Measurements from ENCODE around the gene PEX11A.

The PEX11A gene

DNA sequence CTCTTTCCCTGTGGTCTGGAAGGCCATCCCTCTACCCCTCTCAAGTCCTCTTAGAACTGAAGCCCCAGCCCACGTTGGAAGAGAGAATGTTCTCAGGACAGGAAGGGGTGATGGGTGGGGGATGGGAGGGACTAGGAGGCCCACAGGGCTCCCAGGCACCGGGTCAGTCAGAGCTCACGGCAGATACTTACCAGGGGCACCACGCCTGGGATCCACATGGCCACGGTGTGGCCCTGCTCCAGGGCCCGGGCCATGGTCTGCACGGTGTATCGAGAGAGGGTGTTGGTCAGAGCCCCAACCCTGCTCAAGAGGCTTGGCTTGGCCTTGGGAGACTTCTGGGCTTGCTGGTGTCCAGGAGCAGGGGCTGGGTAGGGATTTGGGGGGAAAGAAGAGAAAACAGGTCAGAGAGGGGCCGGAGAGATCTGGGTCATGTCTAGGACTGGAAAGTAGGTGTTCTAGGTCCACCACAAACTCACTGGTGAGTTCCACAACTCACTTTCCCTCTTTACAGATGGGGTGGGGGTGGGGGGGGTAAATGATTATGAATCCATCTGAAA, 21.2 kb downstream of the PEX11A start:
- Histone ChIP-seq H3K4me3 (ENCODE audit: insufficient read length, low read depth) (no peak overlapping the region), H3K27me3 (ENCODE audit: insufficient read depth, insufficient read length) (peaks cover 19% of the 10 kb centered on the region), H3K9ac (ENCODE audit: insufficient read length, low read depth) (no peak overlapping the region), H3K9me3 (ENCODE audit: insufficient read depth, low read length) (no peaks in the 10 kb centered on the region), H3K4me1 (ENCODE audit: insufficient read depth, insufficient read length) (peaks cover 7% of the 10 kb centered on the region), H3K36me3 (ENCODE audit: insufficient read depth, insufficient read length, low read length) (no peaks in the 10 kb centered on the region)
- DNase-seq (ENCODE audit: low read depth, low spot score) = no peak
- no peak for TF ChIP-seq ZNF274 (IDR thresholded peaks at IDR 0.05; ENCODE audit: low read depth, low read length)
- no peak for TF ChIP-seq SUZ12 (IDR thresholded peaks at IDR 0.05; ENCODE audit: extremely low read depth, insufficient read depth, insufficient read length)
- TF ChIP-seq YY1 (IDR thresholded peaks at IDR 0.05; ENCODE audit: insufficient read depth, insufficient read length) = no peak

DNA sequence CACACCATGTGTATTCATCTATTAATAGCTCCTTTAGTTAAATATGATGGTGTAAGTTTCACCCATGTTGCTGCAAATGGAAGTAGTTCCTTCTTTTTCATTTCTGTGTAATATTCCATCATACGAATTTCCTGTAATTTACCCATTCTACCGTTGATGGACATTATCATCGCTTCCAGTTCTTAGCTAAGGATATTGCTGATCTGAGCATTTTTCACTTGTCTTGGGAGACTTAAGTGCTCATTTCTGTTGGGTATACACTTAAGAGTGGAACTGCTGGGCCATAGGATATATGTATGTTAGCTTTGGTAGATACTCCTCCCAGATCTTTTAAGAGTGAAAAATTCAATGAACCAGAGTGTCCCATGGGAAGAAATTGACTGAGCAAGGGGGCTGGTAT, 22.4 kb downstream of the PEX11A start:
- peaks cover 21% of the 10 kb centered on the region for H3K27me3 ChIP-seq (ENCODE audit: insufficient read depth, insufficient read length)
- TF ChIP-seq YY1 (IDR thresholded peaks at IDR 0.05; ENCODE audit: insufficient read depth, insufficient read length) (no peak), ZNF274 (IDR thresholded peaks at IDR 0.05; ENCODE audit: low read depth, low read length) (no peak), SUZ12 (IDR thresholded peaks at IDR 0.05; ENCODE audit: extremely low read depth, insufficient read depth, insufficient read length) (no peak)
- H3K9me3 ChIP-seq (ENCODE audit: insufficient read depth, low read length) = no peaks in the 10 kb centered on the region
- H3K4me1 ChIP-seq (ENCODE audit: insufficient read depth, insufficient read length) = peaks cover 7% of the 10 kb centered on the region
- H3K36me3 ChIP-seq (ENCODE audit: insufficient read depth, insufficient read length, low read length) = no peaks in the 10 kb centered on the region
- no peak overlapping the region for H3K9ac ChIP-seq (ENCODE audit: insufficient read length, low read depth)
- DNase-seq (ENCODE audit: low read depth, low spot score) = no peak
- H3K4me3 ChIP-seq (ENCODE audit: insufficient read length, low read depth) = no peak overlapping the region

GRCh38 chr15:89667706-89667960, 22.9 kb downstream of the PEX11A start:
- TF ChIP-seq YY1 (IDR thresholded peaks at IDR 0.05; ENCODE audit: insufficient read depth, insufficient read length) (no peak), SUZ12 (IDR thresholded peaks at IDR 0.05; ENCODE audit: extremely low read depth, insufficient read depth, insufficient read length) (no peak), ZNF274 (IDR thresholded peaks at IDR 0.05; ENCODE audit: low read depth, low read length) (no peak)
- Histone ChIP-seq H3K4me1 (ENCODE audit: insufficient read depth, insufficient read length) (peaks cover 12% of the 10 kb centered on the region), H3K27me3 (ENCODE audit: insufficient read depth, insufficient read length) (peaks cover 21% of the 10 kb centered on the region), H3K9me3 (ENCODE audit: insufficient read depth, low read length) (no peaks in the 10 kb centered on the region), H3K9ac (ENCODE audit: insufficient read length, low read depth) (no peak overlapping the region), H3K36me3 (ENCODE audit: insufficient read depth, insufficient read length, low read length) (no peaks in the 10 kb centered on the region), H3K4me3 (ENCODE audit: insufficient read length, low read depth) (no peak overlapping the region)
- no peak for DNase-seq (ENCODE audit: low read depth, low spot score)

GRCh38 chr15:89666858-89667705, 23.5 kb downstream of the PEX11A start:
- no peak overlapping the region for H3K4me3 ChIP-seq (ENCODE audit: insufficient read length, low read depth)
- H3K36me3 ChIP-seq (ENCODE audit: insufficient read depth, insufficient read length, low read length) = no peaks in the 10 kb centered on the region
- TF ChIP-seq SUZ12 (IDR thresholded peaks at IDR 0.05; ENCODE audit: extremely low read depth, insufficient read depth, insufficient read length) = no peak
- no peak for TF ChIP-seq ZNF274 (IDR thresholded peaks at IDR 0.05; ENCODE audit: low read depth, low read length)
- no peak for TF ChIP-seq YY1 (IDR thresholded peaks at IDR 0.05; ENCODE audit: insufficient read depth, insufficient read length)
- peaks cover 21% of the 10 kb centered on the region for H3K27me3 ChIP-seq (ENCODE audit: insufficient read depth, insufficient read length)
- H3K9ac ChIP-seq (ENCODE audit: insufficient read length, low read depth) = no peak overlapping the region
- no peak for DNase-seq (ENCODE audit: low read depth, low spot score)
- peaks cover 14% of the 10 kb centered on the region for H3K4me1 ChIP-seq (ENCODE audit: insufficient read depth, insufficient read length)
- no peaks in the 10 kb centered on the region for H3K9me3 ChIP-seq (ENCODE audit: insufficient read depth, low read length)

GRCh38 chr15:89666184-89666857, 24.2 kb downstream of the PEX11A start:
- no peak for TF ChIP-seq ZNF274 (IDR thresholded peaks at IDR 0.05; ENCODE audit: low read depth, low read length)
- H3K4me3 ChIP-seq (ENCODE audit: insufficient read length, low read depth) = peak overlapping the region; percentile 42
- no peak for DNase-seq (ENCODE audit: low read depth, low spot score)
- H3K4me1 ChIP-seq (ENCODE audit: insufficient read depth, insufficient read length) = peaks cover 14% of the 10 kb centered on the region
- no peaks in the 10 kb centered on the region for H3K9me3 ChIP-seq (ENCODE audit: insufficient read depth, low read length)
- H3K27me3 ChIP-seq (ENCODE audit: insufficient read depth, insufficient read length) = peaks cover 21% of the 10 kb centered on the region
- H3K36me3 ChIP-seq (ENCODE audit: insufficient read depth, insufficient read length, low read length) = no peaks in the 10 kb centered on the region
- peak overlapping the region; percentile 75 for H3K9ac ChIP-seq (ENCODE audit: insufficient read length, low read depth)

DNA sequence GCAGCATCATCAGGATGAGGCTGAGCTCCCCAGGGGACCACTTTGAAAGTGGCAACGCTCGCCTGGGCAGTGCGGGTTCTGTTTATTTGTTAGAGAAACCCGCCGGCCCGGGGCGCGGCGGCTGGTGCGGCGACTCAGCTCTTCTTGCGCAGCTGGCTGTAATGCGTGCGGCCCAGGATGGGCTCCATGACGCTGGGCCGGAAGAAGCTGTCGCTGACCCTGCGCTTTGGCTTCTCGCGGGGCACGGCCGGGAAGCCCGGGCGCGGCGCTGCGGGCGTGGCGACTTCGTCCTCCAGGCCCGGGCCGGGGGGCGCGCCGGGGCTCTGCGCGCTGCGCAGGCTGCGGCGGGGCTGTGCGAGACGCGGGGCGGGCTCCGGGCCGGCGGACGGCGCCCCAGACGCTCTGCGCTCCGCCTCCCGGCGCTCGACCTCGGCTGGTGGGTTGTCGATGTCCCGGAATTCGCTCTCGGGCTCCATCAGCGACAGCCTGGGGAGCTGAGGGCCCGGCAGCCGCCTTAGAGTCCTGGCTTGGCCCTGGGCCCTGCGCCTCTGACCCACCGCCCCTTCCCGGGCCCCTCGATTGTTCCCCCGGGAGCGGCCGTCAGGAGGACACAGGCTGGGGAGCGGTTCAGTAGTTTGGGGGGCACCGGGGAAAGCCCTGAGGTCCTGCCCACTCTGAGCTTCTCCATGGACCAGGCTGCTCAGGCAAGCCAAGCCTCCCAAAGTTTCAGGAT, 24.9 kb downstream of the PEX11A start:
- H3K4me3 ChIP-seq (ENCODE audit: insufficient read length, low read depth) = peak overlapping the region; percentile 42
- TF ChIP-seq SUZ12 (IDR thresholded peaks at IDR 0.05; ENCODE audit: extremely low read depth, insufficient read depth, insufficient read length) (peak; percentile 84), YY1 (IDR thresholded peaks at IDR 0.05; ENCODE audit: insufficient read depth, insufficient read length) (no peak), ZNF274 (IDR thresholded peaks at IDR 0.05; ENCODE audit: low read depth, low read length) (no peak)
- peaks cover 14% of the 10 kb centered on the region for H3K4me1 ChIP-seq (ENCODE audit: insufficient read depth, insufficient read length)
- no peaks in the 10 kb centered on the region for H3K9me3 ChIP-seq (ENCODE audit: insufficient read depth, low read length)
- H3K36me3 ChIP-seq (ENCODE audit: insufficient read depth, insufficient read length, low read length) = no peaks in the 10 kb centered on the region
- DNase-seq (ENCODE audit: low read depth, low spot score) = peak; percentile 25
- peak overlapping the region; percentile 75 for H3K9ac ChIP-seq (ENCODE audit: insufficient read length, low read depth)
- H3K27me3 ChIP-seq (ENCODE audit: insufficient read depth, insufficient read length) = peaks cover 21% of the 10 kb centered on the region

Measured in NT2/D1 (cell line).